Keratinocyte (primary cell): ENCODE measurements around the gene FAM120C. TPM values are rescaled to one million over a fixed set of nuclear protein-coding genes. Genes with fewer than 3 reads are reported as not detected.

Experiments used
- DNase-seq: peaks from one replicate; pipeline ENCODE4 v3.0.0-alpha.2; 2011; ENCODE audit warnings: low read depth, missing footprints, low spot score
- FAIRE-seq: peaks from 2 replicates; lab custom pipeline; 2011; peaks lifted over from hg19 to GRCh38; lab: Jason Lieb, UNC
- H2AFZ ChIP-seq: 2 replicates; pipeline ENCODE4 v1.6.0; 2012; ENCODE audit warnings: low read length, control low read depth, inconsistent platforms; ENCODE audit not compliant: control insufficient read depth
- H3K27ac ChIP-seq: 2 replicates; pipeline ENCODE4 v1.5.1; 2011; ENCODE audit warnings: low read length; ENCODE audit not compliant: control insufficient read depth, insufficient read depth
- H3K27me3 ChIP-seq: 3 replicates; pipeline ENCODE4 v1.6.0; 2011; ENCODE audit warnings: low read length; ENCODE audit not compliant: control insufficient read depth, insufficient read depth; ENCODE audit errors: extremely low read depth
- H3K36me3 ChIP-seq, 2 experiments: 2 replicates in 1 of 2; 3 replicates in 1 of 2; pipeline ENCODE4 v1.5.1; 2011; ENCODE audit warnings: low read length in 2 of 2, mild to moderate bottlenecking in 1 of 2; ENCODE audit not compliant: control insufficient read depth in 2 of 2, insufficient read depth in 2 of 2; ENCODE audit errors: extremely low read depth in 1 of 2
- H3K4me1 ChIP-seq: 3 replicates; pipeline ENCODE4 v1.5.1; 2011; ENCODE audit warnings: low read length; ENCODE audit not compliant: control insufficient read depth, insufficient read depth; ENCODE audit errors: extremely low read depth
- H3K4me2 ChIP-seq: 3 replicates; pipeline ENCODE4 v1.6.0; 2011; ENCODE audit warnings: low read depth, low read length; ENCODE audit not compliant: control insufficient read depth, insufficient read depth; ENCODE audit errors: extremely low read depth
- H3K4me3 ChIP-seq, 3 experiments: fragments of 200-600 bp in 1 of 3; sonication (generic) in 1 of 3; 2 replicates in 2 of 3; 3 replicates in 1 of 3; pipeline ENCODE4 v1.5.1; 2011 to 2016; ENCODE audit warnings: low read length in 3 of 3, mild to moderate bottlenecking in 3 of 3, control low read depth in 2 of 3, inconsistent platforms in 1 of 3, low read depth in 1 of 3, mixed read lengths in 1 of 3, mixed run types in 1 of 3, moderate library complexity in 1 of 3; ENCODE audit not compliant: control insufficient read depth in 2 of 3, insufficient read depth in 2 of 3; ENCODE audit errors: extremely low read depth in 1 of 3
- H3K79me2 ChIP-seq: 2 replicates; pipeline ENCODE4 v1.6.0; 2012; ENCODE audit warnings: low read length; ENCODE audit not compliant: control insufficient read depth, insufficient read depth
- H3K9ac ChIP-seq: 3 replicates; pipeline ENCODE4 v1.6.0; 2011; ENCODE audit warnings: low read length; ENCODE audit not compliant: control insufficient read depth, insufficient read depth; ENCODE audit errors: extremely low read depth
- H3K9me1 ChIP-seq: 3 replicates; pipeline ENCODE4 v1.6.0; 2011; ENCODE audit warnings: low read length; ENCODE audit not compliant: control insufficient read depth, insufficient read depth; ENCODE audit errors: extremely low read depth
- H3K9me3 ChIP-seq: 2 replicates; pipeline ENCODE4 v1.5.1; 2012; ENCODE audit warnings: low read depth, low read length; ENCODE audit not compliant: control insufficient read depth
- H4K20me1 ChIP-seq: 3 replicates; pipeline ENCODE4 v1.6.0; 2011; ENCODE audit warnings: low read length; ENCODE audit not compliant: control insufficient read depth, insufficient read depth; ENCODE audit errors: extremely low read depth
- EZH2 ChIP-seq: IDR thresholded peaks from one replicate; pipeline ENCODE4 v1.6.1; 2012; ENCODE audit warnings: inconsistent platforms, mild to moderate bottlenecking, low read length, moderate library complexity
- dilution Hi-C: fragments of 300-500 bp; cut with MboI; formaldehyde crosslinking; loops from one replicate; pipeline ENCODE4 v1.7.0; 2020; ENCODE audit warnings: low sequenced_read_pairs; ENCODE audit not compliant: extremely low pct_ligation_motif_present
- polyA plus RNA-seq, 5 experiments: library from polyadenylated mRNA; depleted of rRNA in 3 of 5; stranded (reverse) in 3 of 5; stranded (forward) in 1 of 5; unstranded in 1 of 5; fragments of >200 nt; gene quantifications; 1 replicate in 1 of 5; 2 replicates in 3 of 5; 3 replicates in 1 of 5; pipeline versions ENCODE4 v1.2.1 to v1.2.3, GENCODE V29; 2011 to 2012; ENCODE audit warnings: missing spikeins in 2 of 5, low read depth in 1 of 5, low replicate concordance in 1 of 5
- TF ChIP-seq, protein P1 (sequence below), 3 experiments: IDR thresholded peaks in 1 of 3; conservative IDR thresholded peaks in 1 of 3; optimal IDR thresholded peaks in 1 of 3; 2 replicates in 2 of 3; 3 replicates in 1 of 3; pipeline versions ENCODE3 to v1.5.1; 2011; ENCODE audit warnings: low read length in 3 of 3, mild to moderate bottlenecking in 3 of 3, moderate library complexity in 2 of 3, control low read depth in 1 of 3, inconsistent platforms in 1 of 3; ENCODE audit not compliant: insufficient read depth in 2 of 3; ENCODE audit errors: extremely low read depth in 1 of 3

The FAM120C gene
- polyA plus RNA-seq, 1 donor (not counting 4 experiments of a cell fraction or from before 2014, with no cell fraction given) = 1.9 TPM

- no peaks in the 10 kb centered on the region for H3K9me3 ChIP-seq
- H4K20me1 ChIP-seq = no peaks in the 10 kb centered on the region
- FAIRE-seq (no peak), DNase-seq (no peak)
- no peak overlapping the region for H3K4me2 ChIP-seq
- no peak overlapping the region for H3K9ac ChIP-seq
- no peak overlapping the region for H2AFZ ChIP-seq
- no peaks in the 10 kb centered on the region for H3K4me1 ChIP-seq
- dilution Hi-C loops = no loop called here
- TF ChIP-seq EZH2 = no peak
- TF ChIP-seq, protein P1, sequence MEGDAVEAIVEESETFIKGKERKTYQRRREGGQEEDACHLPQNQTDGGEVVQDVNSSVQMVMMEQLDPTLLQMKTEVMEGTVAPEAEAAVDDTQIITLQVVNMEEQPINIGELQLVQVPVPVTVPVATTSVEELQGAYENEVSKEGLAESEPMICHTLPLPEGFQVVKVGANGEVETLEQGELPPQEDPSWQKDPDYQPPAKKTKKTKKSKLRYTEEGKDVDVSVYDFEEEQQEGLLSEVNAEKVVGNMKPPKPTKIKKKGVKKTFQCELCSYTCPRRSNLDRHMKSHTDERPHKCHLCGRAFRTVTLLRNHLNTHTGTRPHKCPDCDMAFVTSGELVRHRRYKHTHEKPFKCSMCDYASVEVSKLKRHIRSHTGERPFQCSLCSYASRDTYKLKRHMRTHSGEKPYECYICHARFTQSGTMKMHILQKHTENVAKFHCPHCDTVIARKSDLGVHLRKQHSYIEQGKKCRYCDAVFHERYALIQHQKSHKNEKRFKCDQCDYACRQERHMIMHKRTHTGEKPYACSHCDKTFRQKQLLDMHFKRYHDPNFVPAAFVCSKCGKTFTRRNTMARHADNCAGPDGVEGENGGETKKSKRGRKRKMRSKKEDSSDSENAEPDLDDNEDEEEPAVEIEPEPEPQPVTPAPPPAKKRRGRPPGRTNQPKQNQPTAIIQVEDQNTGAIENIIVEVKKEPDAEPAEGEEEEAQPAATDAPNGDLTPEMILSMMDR (optimal IDR thresholded peaks at IDR 0.05 in 1 of 3, IDR thresholded peaks at IDR 0.05 in 1 of 3, conservative IDR thresholded peaks at IDR 0.05 in 1 of 3; ENCODE audit: extremely low read depth in 1 of 3, insufficient read depth in 2 of 3, low read length in 3 of 3) = no peak
- H3K9me1 ChIP-seq = no peaks in the 10 kb centered on the region
- H3K27me3 ChIP-seq = no peaks in the 10 kb centered on the region
- no peak overlapping the region for H3K4me3 ChIP-seq
- no peak overlapping the region for H3K27ac ChIP-seq
- H3K79me2 ChIP-seq = no peaks in the 10 kb centered on the region
- no peaks in the 10 kb centered on the region for H3K36me3 ChIP-seq
Measured at GRCh38 chrX:54064564-54064963, 118.5 kb downstream of the FAM120C start.

DNA sequence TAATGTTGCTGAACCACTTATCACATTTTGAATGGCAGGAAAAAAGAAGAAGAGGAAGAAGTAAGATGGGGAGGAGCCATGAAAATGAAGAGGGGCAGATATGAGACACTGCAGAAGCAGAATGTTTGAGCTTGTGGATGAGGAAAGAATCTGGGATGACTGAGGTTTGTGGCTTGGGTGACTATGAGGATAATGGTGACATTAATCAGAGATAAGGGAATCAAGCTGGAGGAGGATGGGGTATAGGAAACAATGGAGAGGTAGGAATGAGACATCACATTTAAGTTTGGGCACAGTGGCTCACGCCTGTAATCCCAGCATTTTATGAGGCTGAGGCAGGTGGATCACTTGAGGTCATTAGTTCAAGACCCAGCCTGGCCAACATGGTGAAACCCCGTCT, 119.7 kb downstream of the FAM120C start:
- Histone ChIP-seq H3K9ac (no peak overlapping the region), H3K27ac (no peak overlapping the region), H3K4me2 (no peak overlapping the region), H2AFZ (no peak overlapping the region), H3K36me3 (no peaks in the 10 kb centered on the region), H3K79me2 (no peaks in the 10 kb centered on the region), H3K4me3 (no peak overlapping the region), H3K9me1 (no peaks in the 10 kb centered on the region), H3K4me1 (no peaks in the 10 kb centered on the region), H3K9me3 (no peaks in the 10 kb centered on the region), H3K27me3 (no peaks in the 10 kb centered on the region), H4K20me1 (no peaks in the 10 kb centered on the region)
- DNase-seq (no peak), FAIRE-seq (no peak)
- dilution Hi-C loops = no loop called here
- TF ChIP-seq, protein P1 (optimal IDR thresholded peaks at IDR 0.05 in 1 of 3, IDR thresholded peaks at IDR 0.05 in 1 of 3, conservative IDR thresholded peaks at IDR 0.05 in 1 of 3; ENCODE audit: extremely low read depth in 1 of 3, insufficient read depth in 2 of 3, low read length in 3 of 3) = no peak
- TF ChIP-seq EZH2 = no peak
